ENCODE measurements around the gene MFSD2B.
"Not testable (repeated sequence)": the region's sequence is repeated elsewhere in the genome, so short reads cannot be mapped to it uniquely, and the experiment has no call there.

- TF ChIP-seq, protein P1, sequence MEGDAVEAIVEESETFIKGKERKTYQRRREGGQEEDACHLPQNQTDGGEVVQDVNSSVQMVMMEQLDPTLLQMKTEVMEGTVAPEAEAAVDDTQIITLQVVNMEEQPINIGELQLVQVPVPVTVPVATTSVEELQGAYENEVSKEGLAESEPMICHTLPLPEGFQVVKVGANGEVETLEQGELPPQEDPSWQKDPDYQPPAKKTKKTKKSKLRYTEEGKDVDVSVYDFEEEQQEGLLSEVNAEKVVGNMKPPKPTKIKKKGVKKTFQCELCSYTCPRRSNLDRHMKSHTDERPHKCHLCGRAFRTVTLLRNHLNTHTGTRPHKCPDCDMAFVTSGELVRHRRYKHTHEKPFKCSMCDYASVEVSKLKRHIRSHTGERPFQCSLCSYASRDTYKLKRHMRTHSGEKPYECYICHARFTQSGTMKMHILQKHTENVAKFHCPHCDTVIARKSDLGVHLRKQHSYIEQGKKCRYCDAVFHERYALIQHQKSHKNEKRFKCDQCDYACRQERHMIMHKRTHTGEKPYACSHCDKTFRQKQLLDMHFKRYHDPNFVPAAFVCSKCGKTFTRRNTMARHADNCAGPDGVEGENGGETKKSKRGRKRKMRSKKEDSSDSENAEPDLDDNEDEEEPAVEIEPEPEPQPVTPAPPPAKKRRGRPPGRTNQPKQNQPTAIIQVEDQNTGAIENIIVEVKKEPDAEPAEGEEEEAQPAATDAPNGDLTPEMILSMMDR (IDR thresholded peaks at IDR 0.05), result not testable (repeated sequence)
- TF ChIP-seq POLR2AphosphoS5 (IDR thresholded peaks at IDR 0.05); EP300 (IDR thresholded peaks at IDR 0.05; ENCODE audit: low read depth): not testable (repeated sequence)
Observed at GRCh38 chr2:24043133-24043532, 33.2 kb downstream of the MFSD2B start.

All from transverse colon (tissue), 4 donors.